HG03354 (cell line): ENCODE measurements around the gene HDDC2.

ENCODE experiments used
- ATAC-seq: cut with Tn5 transposase; IDR thresholded peaks from one replicate; pipeline ENCODE4 v1.9.1; 2021; ENCODE audit warnings: mild to moderate bottlenecking; ENCODE audit not compliant: unreplicated experiment, poor library complexity, severe bottlenecking

HDDC2 gene

GRCh38 chr6:125274935-125275334, 26.8 kb downstream of the HDDC2 start:
- no peak for ATAC-seq

GRCh38 chr6:125273965-125274364, 27.8 kb downstream of the HDDC2 start:
- no peak for ATAC-seq

- ATAC-seq, result no peak
Observed at GRCh38 chr6:125273251-125273650, 28.5 kb downstream of the HDDC2 start.

GRCh38 chr6:125271486-125272159, 30.1 kb downstream of the HDDC2 start:
- ATAC-seq, result no peak

- ATAC-seq, result no peak
Observed at GRCh38 chr6:125270380-125270779, 31.4 kb downstream of the HDDC2 start.

GRCh38 chr6:125269328-125269985, 32.3 kb downstream of the HDDC2 start:
- ATAC-seq, result no peak

- no peak for ATAC-seq
Observed at GRCh38 chr6:125268765-125269164, 33.0 kb downstream of the HDDC2 start.

GRCh38 chr6:125267806-125268523, 33.8 kb downstream of the HDDC2 start:
- no peak for ATAC-seq

GRCh38 chr6:125264476-125264875, 37.3 kb downstream of the HDDC2 start:
- ATAC-seq, result no peak

GRCh38 chr6:125262016-125263013, 39.5 kb downstream of the HDDC2 start:
- ATAC-seq, result no peak

GRCh38 chr6:125259354-125259736, 42.4 kb downstream of the HDDC2 start:
- no peak for ATAC-seq

GRCh38 chr6:125258651-125259353, 43.0 kb downstream of the HDDC2 start:
- no peak for ATAC-seq

- no peak for ATAC-seq
Observed at GRCh38 chr6:125257351-125257750, 44.4 kb downstream of the HDDC2 start.

- no peak for ATAC-seq
Observed at GRCh38 chr6:125255201-125255600, 46.6 kb downstream of the HDDC2 start.

GRCh38 chr6:125254321-125254720, 47.4 kb downstream of the HDDC2 start:
- ATAC-seq, result no peak

- ATAC-seq, result no peak
Observed at GRCh38 chr6:125253881-125254280, 47.9 kb downstream of the HDDC2 start.

- ATAC-seq, result no peak
Observed at GRCh38 chr6:125252891-125253290, 48.9 kb downstream of the HDDC2 start.

- no peak for ATAC-seq
Observed at GRCh38 chr6:125251516-125252220, 50.1 kb downstream of the HDDC2 start.

- ATAC-seq, result no peak
Observed at GRCh38 chr6:125250511-125250910, 51.3 kb downstream of the HDDC2 start.
